ENCODE data around the gene WFDC1.

- TF ChIP-seq CTCF (conservative IDR thresholded peaks at IDR 0.05 in 1 of 2, IDR thresholded peaks at IDR 0.05 in 1 of 2; ENCODE audit: low read depth in 1 of 2, low read length in 2 of 2) (no peak), EZH2 (IDR thresholded peaks at IDR 0.05; ENCODE audit: low read length, missing control alignments) (no peak)
Measured at GRCh38 chr16:84284154-84284722, 10.4 kb upstream of the WFDC1 start.
